ENCODE measurements around the gene RBPMS2.

- TF ChIP-seq ZNF558 (tag by site-specific recombination; IDR thresholded peaks at IDR 0.05) (no peak), ATF2 (tag by site-specific recombination; IDR thresholded peaks at IDR 0.05; ENCODE audit: low read depth) (no peak), CTCF (tag by site-specific recombination; IDR thresholded peaks at IDR 0.05) (no peak), ZNF350 (tag by site-specific recombination; IDR thresholded peaks at IDR 0.05) (no peak), ZNF513 (tag by site-specific recombination; IDR thresholded peaks at IDR 0.05) (no peak), ZEB2 (tag by site-specific recombination; IDR thresholded peaks at IDR 0.05) (no peak), YY1 (tag by site-specific recombination; IDR thresholded peaks at IDR 0.05) (no peak)
Observed at GRCh38 chr15:64748251-64748650, 27.1 kb downstream of the RBPMS2 start.
